SK-N-SH (cell line): Measurements from ENCODE around the gene FAM53C.

Experiments
- CHD2 ChIP-seq: fragments of 150-350 bp; IDR thresholded peaks from 2 replicates; pipeline ENCODE4 v1.6.1; 2018; ENCODE audit warnings: low read length; ENCODE audit not compliant: partially characterized antibody
- EP300 ChIP-seq, 2 experiments: IDR thresholded peaks; 2 replicates each; pipeline versions ENCODE4 v1.4.0 to v1.6.1; 2012; ENCODE audit warnings: borderline replicate concordance in 1 of 2, low read depth in 1 of 2, low read length in 1 of 2
- EZH2phosphoT487 ChIP-seq: fragments of 200-600 bp; sonication (generic); IDR thresholded peaks from 2 replicates; pipeline ENCODE4 v1.6.1; 2017; ENCODE audit warnings: low read depth, mixed run types, mild to moderate bottlenecking, antibody characterized with exemption, moderate library complexity, borderline replicate concordance
- NFIC ChIP-seq: IDR thresholded peaks from 2 replicates; pipeline ENCODE4 v1.4.0; 2012; ENCODE audit warnings: borderline replicate concordance
- RAD21 ChIP-seq: IDR thresholded peaks from 2 replicates; pipeline ENCODE4 v1.6.1; 2012; ENCODE audit warnings: mild to moderate bottlenecking, low read length
- TEAD4 ChIP-seq: IDR thresholded peaks from 2 replicates; pipeline ENCODE4 v1.4.0; 2012; ENCODE audit warnings: mild to moderate bottlenecking, borderline replicate concordance; ENCODE audit not compliant: insufficient read depth
- YY1 ChIP-seq: IDR thresholded peaks from 2 replicates; pipeline ENCODE4 v1.4.0; 2012; ENCODE audit warnings: low read depth, mild to moderate bottlenecking
- TF ChIP-seq, protein P1 (sequence below): fragments of 200-600 bp; sonication (generic); IDR thresholded peaks from 2 replicates; pipeline ENCODE4 v1.6.1; 2017; ENCODE audit warnings: antibody characterized with exemption, mild to moderate bottlenecking, moderate library complexity
- TF ChIP-seq, protein P2 (sequence below): fragments of 150-350 bp; IDR thresholded peaks from 2 replicates; pipeline ENCODE4 v1.6.1; 2017; ENCODE audit warnings: antibody characterized with exemption, low read length, low read depth, borderline replicate concordance

GRCh38 chr5:138369706-138370105 is 31.6 kb downstream of the FAM53C start:
- no peak for TF ChIP-seq YY1
- no peak for TF ChIP-seq TEAD4
- TF ChIP-seq RAD21 = no peak
- no peak for TF ChIP-seq EP300 (IDR thresholded peaks at IDR 0.05; ENCODE audit: borderline replicate concordance in 1 of 2, low read depth in 1 of 2, low read length in 1 of 2)
- TF ChIP-seq, protein P1, sequence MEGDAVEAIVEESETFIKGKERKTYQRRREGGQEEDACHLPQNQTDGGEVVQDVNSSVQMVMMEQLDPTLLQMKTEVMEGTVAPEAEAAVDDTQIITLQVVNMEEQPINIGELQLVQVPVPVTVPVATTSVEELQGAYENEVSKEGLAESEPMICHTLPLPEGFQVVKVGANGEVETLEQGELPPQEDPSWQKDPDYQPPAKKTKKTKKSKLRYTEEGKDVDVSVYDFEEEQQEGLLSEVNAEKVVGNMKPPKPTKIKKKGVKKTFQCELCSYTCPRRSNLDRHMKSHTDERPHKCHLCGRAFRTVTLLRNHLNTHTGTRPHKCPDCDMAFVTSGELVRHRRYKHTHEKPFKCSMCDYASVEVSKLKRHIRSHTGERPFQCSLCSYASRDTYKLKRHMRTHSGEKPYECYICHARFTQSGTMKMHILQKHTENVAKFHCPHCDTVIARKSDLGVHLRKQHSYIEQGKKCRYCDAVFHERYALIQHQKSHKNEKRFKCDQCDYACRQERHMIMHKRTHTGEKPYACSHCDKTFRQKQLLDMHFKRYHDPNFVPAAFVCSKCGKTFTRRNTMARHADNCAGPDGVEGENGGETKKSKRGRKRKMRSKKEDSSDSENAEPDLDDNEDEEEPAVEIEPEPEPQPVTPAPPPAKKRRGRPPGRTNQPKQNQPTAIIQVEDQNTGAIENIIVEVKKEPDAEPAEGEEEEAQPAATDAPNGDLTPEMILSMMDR = no peak
- no peak for TF ChIP-seq CHD2
- no peak for TF ChIP-seq EZH2phosphoT487
- TF ChIP-seq, protein P2, sequence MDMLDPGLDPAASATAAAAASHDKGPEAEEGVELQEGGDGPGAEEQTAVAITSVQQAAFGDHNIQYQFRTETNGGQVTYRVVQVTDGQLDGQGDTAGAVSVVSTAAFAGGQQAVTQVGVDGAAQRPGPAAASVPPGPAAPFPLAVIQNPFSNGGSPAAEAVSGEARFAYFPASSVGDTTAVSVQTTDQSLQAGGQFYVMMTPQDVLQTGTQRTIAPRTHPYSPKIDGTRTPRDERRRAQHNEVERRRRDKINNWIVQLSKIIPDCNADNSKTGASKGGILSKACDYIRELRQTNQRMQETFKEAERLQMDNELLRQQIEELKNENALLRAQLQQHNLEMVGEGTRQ = no peak
- TF ChIP-seq NFIC = no peak
